Measurements from ENCODE around the gene KAT2A. TPM values are rescaled to one million over a fixed set of nuclear protein-coding genes. Genes with fewer than 3 reads are reported as not detected.

KAT2A gene
- total RNA-seq, 1 donor from 2014 or later = 45.3 TPM

DNA sequence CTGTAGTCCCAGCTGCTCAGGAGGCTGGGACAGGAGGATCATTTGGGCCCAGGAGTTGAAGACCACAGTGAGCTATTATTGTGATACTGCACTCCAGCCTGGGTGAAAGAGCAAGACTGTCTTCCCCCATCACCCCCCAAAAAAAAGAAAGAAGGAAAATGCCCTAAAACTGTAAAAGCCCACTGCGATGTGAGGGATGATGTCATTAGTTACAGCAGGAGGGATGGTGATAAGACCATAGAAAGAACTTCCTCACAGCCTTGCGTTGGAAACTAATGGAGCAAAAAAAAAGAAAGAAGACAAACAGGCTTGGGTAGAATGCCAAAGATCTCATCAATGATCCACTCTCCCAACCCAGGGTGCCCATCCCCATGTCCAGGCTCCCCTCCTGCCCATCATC is 41.6 kb downstream of the KAT2A start:
- no peak for DNase-seq
- Histone ChIP-seq H3K9me3 (no peaks in the 10 kb centered on the region), H3K4me3 (no peak overlapping the region), H3K27ac (no peak overlapping the region), H3K27me3 (no peaks in the 10 kb centered on the region), H3K36me3 (no peaks in the 10 kb centered on the region), H3K4me1 (no peaks in the 10 kb centered on the region)
- no peak for ATAC-seq
- intact Hi-C loops (cut with DNase I) = no loop called here
- TF ChIP-seq, protein P1, sequence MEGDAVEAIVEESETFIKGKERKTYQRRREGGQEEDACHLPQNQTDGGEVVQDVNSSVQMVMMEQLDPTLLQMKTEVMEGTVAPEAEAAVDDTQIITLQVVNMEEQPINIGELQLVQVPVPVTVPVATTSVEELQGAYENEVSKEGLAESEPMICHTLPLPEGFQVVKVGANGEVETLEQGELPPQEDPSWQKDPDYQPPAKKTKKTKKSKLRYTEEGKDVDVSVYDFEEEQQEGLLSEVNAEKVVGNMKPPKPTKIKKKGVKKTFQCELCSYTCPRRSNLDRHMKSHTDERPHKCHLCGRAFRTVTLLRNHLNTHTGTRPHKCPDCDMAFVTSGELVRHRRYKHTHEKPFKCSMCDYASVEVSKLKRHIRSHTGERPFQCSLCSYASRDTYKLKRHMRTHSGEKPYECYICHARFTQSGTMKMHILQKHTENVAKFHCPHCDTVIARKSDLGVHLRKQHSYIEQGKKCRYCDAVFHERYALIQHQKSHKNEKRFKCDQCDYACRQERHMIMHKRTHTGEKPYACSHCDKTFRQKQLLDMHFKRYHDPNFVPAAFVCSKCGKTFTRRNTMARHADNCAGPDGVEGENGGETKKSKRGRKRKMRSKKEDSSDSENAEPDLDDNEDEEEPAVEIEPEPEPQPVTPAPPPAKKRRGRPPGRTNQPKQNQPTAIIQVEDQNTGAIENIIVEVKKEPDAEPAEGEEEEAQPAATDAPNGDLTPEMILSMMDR (IDR thresholded peaks at IDR 0.05) = no peak

DNA sequence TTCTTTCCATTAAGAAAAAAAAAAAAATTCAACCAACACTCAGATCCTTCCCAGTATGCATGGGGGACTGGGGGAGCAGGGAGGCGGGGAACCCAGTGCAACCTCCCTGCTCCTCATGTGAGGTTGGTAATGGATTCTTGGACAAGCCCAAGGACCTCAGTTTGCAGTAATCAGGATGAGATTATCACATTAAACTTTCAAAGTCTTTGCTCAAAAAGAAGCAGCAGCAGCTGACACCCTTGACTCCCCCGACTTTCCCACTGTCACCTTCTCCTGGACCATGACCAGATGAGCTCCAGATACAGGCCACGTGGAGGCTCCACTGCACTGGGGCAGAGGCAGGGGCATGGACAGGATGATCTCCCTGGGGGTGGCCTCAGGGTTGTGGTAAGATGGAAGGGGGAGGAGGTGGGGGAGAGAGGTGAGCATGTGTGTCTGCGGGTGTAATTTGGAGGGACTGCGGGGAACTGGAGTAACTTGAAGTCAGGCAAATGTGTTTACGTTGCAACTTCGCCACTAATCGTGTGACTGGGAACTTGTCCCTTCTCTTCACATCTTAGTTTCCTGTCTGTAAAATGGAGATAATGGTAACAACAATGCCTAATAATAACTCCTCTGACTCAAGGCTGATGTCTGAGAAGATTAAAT is 42.6 kb downstream of the KAT2A start:
- no peaks in the 10 kb centered on the region for H3K9me3 ChIP-seq
- TF ChIP-seq, protein P1 (IDR thresholded peaks at IDR 0.05) = no peak
- intact Hi-C loops (cut with DNase I) = no loop called here
- H3K36me3 ChIP-seq = no peaks in the 10 kb centered on the region
- no peaks in the 10 kb centered on the region for H3K4me1 ChIP-seq
- ATAC-seq (no peak), DNase-seq (no peak)
- no peak overlapping the region for H3K4me3 ChIP-seq
- H3K27ac ChIP-seq = no peak overlapping the region
- H3K27me3 ChIP-seq = peaks cover 1% of the 10 kb centered on the region

GRCh38 chr17:42077755-42078154 is 43.4 kb downstream of the KAT2A start:
- Histone ChIP-seq H3K27ac (no peak overlapping the region), H3K36me3 (no peaks in the 10 kb centered on the region), H3K4me3 (no peak overlapping the region), H3K4me1 (no peaks in the 10 kb centered on the region), H3K9me3 (no peaks in the 10 kb centered on the region), H3K27me3 (peaks cover 9% of the 10 kb centered on the region)
- no peak for DNase-seq
- TF ChIP-seq, protein P1 (IDR thresholded peaks at IDR 0.05) = no peak
- intact Hi-C loops (cut with DNase I) = no loop called here
- no peak for ATAC-seq

GRCh38 chr17:42076797-42077559 is 44.2 kb downstream of the KAT2A start:
- no peaks in the 10 kb centered on the region for H3K9me3 ChIP-seq
- DNase-seq (no peak), ATAC-seq (no peak)
- TF ChIP-seq, protein P1 (IDR thresholded peaks at IDR 0.05) = no peak
- no peak overlapping the region for H3K4me3 ChIP-seq
- intact Hi-C loops (cut with DNase I) = no loop called here
- H3K27me3 ChIP-seq = peaks cover 17% of the 10 kb centered on the region
- H3K4me1 ChIP-seq = peaks cover 3% of the 10 kb centered on the region
- no peaks in the 10 kb centered on the region for H3K36me3 ChIP-seq
- no peak overlapping the region for H3K27ac ChIP-seq

- Histone ChIP-seq H3K4me3 (no peak overlapping the region), H3K4me1 (peaks cover 5% of the 10 kb centered on the region), H3K27me3 (peaks cover 29% of the 10 kb centered on the region), H3K9me3 (no peaks in the 10 kb centered on the region), H3K27ac (no peak overlapping the region), H3K36me3 (no peaks in the 10 kb centered on the region)
- intact Hi-C loops (cut with DNase I) = no loop called here
- no peak for ATAC-seq
- no peak for DNase-seq
- TF ChIP-seq, protein P1 (IDR thresholded peaks at IDR 0.05) = no peak
Observed at GRCh38 chr17:42075789-42076188, 45.4 kb downstream of the KAT2A start.
